GM21619 (cell line): ENCODE results near the gene KDM2B.
"Not testable (repeated sequence)": the region's sequence is repeated elsewhere in the genome, so short reads cannot be mapped to it uniquely, and the experiment has no call there.

Experiments
- ATAC-seq: cut with Tn5 transposase; IDR thresholded peaks from one replicate; pipeline ENCODE4 v1.9.1; 2021; ENCODE audit not compliant: unreplicated experiment

Gene KDM2B

DNA sequence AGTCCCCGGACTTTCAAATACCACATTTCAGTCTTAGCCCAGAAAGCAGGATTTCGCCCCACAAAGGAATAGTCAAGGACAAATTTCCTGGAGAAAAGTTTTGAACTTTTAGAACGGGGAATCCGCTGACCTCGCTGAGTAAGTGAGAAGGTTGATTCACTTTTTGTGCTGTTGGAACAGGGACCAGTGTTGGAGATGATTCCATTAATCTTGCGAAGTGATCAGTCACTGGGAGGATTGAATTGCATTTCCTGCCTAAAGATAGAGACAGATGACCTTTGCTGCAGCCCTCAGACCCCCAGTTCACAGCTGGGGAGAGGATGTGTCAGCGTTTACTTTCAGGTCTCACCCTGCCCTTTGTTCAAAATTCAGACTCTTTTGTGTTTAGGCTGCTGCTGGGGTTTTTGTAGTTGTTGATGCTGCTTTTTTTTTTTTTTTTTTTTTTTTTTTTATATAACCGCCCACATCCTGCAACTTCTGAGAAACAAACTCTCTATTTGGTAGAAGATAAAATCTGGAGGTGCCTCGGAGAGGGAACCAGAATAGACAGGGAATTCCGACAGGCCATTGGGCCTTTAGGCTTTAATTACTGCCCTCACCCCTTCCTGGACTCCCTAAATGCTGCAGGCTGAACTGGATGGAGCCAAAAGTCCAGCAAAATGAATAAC, 9.8 kb upstream of the KDM2B start:
- peak; percentile 38 for ATAC-seq

DNA sequence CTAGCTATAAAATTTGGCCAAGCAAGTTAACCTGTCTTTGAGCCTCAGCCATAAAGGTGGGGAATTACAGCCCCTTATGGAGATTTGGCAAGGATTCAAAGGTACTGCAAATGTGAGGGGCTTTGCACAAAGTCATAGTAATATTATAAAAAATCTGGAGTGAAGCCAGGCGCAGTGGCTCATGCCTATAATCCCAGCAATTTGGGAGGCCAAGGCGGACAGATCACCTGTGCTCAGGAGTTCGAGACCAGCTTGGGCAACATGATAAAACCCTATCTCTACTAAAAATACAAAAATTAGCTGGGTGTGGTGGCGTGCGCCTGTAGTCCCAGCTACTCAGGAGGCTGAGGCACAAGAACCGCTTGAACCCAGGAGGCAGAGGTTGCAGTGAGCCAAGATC, 4.1 kb upstream of the KDM2B start:
- not testable (repeated sequence) for ATAC-seq

DNA sequence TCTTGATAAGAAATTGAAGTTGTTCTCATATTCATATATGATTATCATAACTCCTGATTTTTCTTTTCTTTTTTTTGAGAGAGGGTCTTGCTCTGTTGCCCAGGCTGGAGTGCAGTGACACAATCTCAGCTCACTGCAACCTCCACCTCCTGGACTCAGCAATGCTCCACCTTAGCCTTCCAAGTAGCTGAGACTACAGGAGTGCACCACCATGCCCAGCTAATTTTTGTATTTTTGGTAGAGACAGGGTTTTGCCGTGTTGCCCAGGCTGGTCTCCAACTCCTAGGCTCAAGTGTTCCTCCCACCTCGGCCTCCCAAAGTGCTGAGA, 2.5 kb upstream of the KDM2B start:
- not testable (repeated sequence) for ATAC-seq

DNA sequence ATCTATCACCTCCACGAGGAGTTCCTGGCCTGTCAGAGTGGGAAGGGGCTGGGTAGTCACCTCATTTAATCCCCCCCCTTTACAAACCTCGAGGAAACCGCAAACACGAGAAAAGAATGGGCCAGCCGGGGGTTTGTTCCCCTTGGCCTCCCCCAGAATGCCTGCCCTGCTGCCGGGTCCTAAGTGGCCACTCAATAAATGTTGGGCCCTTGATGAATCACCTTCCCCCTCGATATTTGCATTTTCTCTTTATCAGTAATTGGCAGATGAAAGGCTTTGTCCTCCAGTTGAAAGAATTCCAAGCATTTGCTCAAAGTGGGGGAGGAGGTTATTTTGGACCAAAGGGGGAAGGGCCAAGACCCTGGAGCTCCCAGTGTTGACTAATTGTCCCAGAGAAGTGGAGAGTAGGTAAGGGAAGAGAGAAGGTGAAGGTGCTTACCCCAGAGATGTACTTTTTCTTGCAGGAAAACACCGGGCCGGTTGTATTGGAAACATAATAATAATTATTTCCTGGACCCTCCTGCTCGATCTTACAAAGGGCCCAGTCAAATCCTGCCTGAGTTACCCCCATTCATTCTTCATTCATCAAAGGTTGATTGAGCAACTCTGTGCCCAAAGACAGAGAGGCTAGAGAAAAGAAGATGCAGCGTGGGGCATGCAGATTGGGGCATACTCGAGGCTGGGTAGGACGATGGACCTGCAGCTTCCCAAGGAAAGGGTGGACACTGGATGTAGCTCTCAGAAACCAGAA, 1.9 kb upstream of the KDM2B start:
- no peak for ATAC-seq

DNA sequence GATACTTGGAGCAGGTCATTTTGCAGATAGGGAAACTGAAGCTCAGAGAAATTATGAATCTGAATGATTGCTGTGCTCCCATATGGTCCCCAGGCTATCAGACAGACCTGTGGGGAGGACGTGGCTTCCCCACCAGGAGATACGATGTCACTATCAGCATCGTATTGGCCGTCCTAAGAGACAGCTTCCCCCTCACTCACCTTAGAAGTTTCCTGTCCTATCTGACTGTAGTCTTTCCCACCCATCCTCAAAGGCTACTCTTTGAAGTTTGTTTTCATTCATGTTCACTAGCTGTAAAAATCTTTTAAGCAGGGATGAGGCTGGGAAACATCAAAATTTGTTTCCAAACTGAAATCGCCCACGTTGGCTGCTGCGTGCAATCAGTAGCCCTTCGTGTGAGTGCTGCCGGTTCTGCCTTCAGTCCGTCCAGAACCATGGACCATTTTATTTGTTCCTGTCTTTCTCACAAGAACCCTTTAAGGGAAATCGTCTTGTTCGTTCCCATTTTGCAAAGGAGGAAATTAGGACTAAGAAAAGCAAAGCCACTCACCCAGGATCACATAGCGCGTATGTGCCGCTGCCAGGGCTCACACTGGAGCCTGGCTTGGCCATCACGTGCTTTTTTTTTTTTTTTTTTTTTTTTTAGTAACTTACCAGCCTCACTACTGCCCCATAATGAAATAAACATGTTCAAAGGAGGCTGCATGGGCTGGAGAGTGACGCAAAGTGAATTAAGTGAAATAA, 1.0 kb upstream of the KDM2B start:
- ATAC-seq, result no peak

DNA sequence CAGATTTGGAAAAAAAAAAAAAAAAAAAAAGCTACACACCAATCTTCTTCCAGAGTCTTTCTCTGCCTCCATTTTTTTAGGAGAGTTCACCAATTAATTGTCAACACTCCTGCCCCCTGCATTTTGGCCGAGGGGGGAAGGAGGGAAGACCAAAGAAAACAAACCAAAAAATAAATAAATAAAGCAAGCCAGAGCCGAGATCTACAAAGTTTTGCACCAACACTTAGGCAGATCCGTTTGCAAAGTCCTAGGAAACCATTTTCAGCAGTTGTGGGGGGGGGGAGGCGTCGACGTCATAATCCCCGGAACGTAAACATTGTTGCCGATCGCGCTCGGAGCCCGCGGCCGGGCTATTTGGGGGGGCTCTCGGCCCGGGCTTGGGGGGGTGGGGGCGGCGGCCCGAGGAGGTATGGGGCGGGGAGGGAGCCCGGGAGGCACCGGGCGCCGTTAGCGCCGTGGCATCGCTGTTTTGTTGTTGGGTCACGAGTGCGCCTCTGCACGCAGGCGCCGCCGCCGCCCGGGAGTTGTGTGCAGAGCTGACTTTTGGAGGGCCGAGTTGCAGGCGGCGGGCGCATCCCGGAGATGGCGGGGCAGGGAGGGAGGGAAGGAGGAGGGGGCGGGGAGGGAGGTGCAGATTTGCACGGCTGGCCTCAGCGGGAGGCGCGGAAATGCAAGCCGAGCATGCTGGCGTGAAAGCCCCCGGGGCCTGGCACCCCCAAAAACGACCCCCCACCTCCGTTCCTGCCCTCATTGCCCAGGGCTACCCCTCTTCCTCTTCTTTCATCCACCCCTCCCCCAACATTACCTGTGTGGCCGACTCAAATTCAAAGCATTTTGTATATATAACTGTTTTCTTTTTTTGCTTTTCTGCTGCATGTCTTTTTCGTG, 598 bp downstream of the KDM2B start:
- ATAC-seq, result peak; percentile 49

DNA sequence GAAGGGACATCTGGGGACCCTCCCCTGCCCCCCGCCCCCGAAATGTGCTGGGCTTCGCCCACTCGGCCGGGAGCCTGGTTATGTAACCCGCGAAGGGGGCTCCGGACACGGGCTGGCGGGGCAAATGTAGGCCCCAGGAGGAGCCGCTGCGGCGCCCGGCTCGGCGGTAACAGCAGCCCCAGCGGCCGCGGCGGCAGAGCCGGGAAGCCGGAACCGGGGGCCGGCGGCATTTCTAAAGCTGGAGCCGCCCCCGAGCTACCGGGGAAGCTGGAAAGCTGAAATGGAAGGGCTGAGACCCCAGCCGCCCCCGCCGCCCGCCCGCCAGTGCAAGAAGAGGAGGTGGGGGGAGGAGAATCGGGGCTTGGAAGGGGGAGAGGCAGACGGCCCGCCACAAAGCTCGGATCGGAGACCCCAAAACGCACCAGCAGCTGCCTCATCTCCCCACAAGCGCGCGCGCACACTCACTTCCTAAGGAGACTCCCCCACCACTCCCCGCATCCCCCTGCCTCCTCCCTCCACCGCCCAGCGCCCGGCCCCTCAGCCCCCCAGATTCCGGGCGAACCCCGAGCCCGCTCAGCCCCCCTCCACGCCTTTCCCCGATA, 1.5 kb downstream of the KDM2B start:
- ATAC-seq, result no peak

DNA sequence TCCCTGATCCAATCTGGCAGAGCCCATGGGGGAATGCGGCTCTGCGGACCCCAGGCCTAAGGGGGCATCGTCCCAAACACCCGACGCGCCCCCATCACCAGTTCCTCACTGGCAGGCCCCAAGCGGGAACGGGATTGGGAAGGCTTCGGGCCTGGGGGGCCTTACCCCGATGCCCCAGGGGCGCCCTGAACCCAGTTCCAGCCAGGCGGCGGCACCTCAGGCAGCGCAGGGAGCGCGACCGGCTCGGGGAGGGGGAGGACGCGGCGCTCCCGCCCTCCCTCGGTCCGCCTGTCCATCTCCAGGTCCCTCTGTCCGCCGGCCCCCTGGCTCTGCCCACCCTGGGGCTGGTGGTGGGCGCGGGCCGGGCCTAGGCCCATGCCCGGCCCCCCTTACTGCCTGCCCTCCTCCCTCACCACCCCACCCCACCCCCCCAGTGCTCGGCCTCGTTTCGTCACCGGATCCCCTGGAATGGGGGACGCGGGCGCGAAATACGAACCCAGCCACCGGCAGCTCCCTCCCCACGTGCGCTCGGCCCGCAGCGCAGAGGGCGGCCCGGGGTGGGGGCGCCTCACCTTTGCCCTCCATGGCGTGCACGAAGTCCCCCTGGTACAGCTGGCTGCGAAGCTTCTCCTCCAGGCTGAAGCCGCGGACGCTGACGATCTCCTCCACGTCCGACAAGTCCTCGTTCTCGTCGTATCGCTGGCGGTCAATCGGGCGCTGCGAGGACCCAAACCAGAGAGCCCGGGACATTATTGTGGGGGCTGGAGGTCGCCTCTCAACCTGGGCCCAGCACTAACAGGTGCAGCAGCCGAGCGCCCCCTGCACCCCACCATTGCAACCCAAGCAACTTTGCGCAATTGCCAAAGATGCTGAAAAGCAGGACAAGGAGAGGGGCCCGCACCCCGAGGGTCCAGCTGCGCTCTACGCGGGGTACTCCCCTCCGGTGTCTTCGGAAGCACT, 2.3 kb downstream of the KDM2B start:
- ATAC-seq, result no peak

DNA sequence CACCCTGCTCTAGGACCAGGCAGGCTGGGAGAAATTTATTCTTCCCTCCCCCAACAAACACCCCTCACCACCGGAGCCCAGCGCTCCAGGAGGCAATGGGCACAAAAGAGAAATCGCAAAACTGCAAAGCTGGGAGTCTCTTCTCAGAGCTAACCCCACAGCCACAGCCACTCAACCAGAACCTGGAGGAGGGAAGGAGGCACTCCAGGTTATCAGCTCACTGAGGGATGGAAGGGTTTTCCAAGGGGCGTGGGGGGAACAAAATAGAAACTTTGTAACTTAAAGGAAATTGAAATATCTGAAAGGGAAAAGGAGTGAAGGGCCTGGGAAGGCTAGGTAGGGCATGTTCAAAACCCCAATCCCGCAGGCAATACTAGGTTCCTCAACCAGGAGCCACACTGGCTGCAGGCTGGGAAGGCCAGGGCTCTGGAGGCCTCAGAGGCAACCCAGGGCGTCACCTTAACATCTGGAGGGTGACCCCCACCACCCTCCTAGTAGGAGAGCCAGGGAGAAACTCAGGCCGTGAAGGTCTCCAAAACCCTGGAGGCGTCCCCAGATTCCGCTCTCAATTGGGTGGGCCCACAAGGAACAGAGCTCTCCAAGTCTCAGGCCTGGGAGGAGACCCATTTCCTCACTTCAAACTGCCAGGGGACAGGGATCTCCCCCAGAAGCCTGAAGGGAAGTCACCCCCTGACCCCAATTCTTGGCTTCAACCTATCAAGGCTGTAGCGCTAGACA, 3.2 kb downstream of the KDM2B start:
- ATAC-seq, result no peak

DNA sequence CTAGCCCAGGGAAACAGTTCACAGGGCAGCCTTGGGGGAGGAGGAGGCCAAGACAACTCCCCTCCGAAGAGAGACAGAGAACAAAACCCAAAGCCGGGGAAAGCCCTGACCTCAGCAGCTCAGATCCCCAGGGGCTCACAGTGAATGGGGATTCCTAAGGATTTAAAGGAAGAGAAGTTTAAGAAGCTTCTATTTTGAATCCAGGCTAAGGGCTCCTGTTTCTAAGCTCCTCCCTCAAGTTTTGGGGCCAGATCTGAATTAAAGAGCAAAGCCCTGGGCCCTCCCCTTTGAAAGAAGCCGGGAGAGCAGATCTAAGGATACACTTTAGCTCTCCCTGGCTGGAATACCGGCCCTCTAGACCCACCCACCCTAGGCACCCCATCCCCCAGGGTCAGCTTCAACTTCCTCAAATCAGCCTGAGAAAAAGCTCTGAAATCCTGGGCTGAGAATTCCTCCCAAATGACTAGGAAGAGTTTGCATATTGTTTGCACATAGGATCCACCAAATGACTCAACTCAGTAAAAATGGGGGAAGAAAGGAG, 3.9 kb downstream of the KDM2B start:
- no peak for ATAC-seq

DNA sequence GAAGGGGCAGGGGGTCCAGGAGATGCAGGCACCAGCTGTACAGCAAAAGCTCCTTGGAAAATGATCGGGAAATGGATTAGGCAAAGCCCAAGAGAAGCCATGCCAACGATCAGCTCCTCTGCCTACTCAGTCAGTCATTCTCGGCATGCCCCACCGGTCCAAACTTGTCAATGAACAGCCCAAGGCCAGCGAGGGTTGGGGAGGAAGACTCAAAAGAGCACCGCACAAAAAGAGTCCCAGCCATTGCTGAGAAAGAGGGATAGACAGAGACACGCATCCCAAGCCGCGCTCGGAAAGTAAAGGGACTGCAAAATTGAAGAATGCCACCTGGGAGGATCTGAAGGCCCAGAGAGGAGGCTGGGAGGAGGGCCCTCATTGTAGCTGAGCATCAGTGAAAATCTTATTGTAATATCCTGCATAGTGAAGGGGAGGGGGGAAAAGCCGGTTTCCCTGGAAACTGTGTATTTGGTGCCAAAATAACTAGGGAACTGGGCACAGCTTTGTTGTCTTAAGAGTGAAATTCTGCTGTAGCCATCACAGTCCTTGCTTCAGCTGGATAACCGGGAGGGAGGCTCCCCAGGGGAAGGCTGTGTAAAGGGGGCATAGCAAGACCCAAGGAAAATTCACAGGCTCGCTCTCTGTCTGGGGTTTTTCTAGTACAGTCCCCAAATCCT, 4.7 kb downstream of the KDM2B start:
- no peak for ATAC-seq

DNA sequence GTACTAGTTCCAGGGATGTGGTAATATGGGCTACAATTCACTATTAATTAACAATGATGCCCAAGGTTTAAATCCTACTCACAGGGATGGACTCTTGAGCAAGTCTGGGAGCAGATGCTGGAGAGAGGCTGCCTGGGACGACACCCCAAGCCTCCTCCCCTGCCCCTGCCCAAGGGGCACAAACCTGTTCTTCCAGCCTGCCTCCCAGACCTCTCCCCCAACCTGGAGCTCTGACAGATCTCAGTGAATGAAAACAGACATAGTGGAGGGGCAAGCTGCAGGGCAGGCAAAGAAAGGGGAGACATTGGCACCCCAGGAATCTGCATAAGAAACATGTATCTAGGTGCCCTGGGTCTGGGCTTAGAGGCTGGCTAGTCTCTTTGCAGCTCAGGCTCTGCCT, 5.8 kb downstream of the KDM2B start:
- ATAC-seq, result no peak

DNA sequence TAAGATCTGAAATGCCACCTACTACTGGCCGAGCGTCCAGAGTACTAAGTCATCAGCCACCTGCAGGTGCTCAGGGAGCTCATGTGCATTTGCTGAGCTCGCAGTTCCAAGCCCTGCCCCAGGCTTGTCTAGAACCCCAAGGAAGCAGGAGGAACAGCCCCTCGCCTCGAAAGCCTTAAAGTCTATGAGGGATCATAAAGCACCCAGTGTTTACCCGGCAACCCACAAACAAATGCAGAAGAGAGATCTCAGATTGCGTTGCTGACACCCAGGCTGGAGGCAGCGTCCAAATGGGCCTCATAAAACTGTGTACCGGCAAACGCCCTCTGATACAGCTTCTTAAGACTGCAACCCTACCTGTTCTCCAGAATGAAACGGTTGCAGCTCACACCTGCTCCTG, 6.8 kb downstream of the KDM2B start:
- no peak for ATAC-seq

DNA sequence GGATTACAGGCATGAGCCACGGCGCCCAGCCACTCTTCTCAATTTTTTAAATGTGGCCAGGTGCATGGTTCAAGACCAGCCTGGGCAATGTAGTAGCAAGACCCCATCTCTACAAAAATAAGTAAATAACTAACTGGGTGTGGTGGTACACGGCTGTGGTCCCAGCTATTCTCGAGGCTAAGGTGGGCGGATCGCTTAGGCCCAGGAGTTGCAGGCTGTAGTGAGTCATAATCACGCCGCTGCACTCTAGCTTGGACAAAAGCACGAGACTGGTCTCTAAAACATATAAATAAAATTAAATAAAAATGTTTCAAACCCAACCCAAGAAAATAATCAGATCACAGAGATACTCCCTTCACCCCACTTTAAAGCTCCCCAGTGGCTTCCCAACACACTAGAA, 8.9 kb downstream of the KDM2B start:
- no peak for ATAC-seq

DNA sequence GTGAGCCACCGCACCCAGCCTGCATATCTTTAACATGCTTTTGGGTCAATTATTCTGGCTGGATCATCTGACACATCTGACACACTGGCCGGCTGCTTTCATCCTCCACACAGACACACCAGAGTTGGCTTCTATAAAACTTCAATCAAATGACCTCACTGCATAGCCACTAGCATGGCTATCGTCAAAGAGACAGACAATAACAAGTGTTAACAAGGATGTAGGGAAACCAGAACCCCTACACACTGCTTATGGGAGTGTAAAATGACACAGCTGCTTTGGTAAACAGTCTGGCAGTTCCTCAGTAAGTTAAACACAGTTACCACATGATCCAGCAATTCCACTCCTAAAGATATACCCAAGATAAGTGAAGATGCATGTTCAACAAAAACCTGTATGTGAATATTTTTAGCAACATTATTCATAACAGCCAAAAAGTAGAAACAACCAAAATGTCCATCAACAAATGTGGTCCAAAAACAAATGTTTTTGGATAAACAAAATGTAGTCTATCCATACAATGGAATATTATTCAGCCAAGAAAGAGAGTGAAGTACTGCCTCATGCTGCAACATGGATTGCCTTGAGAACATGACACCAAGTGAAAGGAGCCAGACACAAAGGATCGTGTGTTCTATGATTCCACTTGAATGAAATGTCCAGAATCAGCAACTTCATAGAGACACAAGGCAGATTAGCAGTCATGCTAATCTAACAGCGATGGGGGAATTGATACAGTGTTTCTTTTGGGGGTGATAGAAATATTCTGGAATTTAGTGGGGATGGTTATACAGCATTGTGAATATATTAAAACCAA, 10.1 kb downstream of the KDM2B start:
- no peak for ATAC-seq

DNA sequence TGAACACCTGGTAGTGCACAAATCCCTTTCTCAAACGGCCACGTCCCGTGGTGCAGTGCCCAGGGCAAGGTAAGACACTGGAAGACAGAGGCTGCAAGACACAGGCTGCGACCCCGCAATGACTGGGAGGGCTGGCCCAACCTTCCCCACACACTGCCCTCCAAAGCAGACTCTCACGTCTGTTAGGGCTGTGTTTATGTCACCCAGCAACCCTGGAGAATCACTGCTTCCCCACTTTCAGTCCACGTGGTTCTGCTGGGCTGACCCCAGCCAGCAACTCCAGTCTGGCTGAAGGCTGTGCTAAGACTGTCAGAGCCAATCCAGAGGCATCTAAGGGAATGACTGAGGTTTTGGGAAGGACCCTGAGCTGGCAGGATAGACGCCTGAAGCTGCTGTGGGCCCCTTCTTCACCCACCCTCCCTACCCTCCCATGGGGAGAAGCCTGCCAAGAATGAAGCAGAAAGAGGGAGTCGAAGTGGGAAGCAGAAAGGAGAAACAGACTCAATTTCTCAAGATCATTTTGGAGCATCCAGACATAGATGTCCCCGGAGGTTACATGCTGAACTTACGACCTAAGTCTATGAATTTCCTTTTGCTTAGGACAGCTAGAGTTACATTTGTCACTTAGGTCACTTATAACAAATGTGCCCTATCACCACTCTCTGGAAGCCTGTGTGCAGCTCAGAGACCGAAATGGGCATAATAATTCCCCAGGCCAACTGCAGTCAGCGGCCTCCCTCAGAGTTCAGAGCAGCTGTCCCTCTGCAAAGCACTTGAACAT, 11.7 kb downstream of the KDM2B start:
- no peak for ATAC-seq

DNA sequence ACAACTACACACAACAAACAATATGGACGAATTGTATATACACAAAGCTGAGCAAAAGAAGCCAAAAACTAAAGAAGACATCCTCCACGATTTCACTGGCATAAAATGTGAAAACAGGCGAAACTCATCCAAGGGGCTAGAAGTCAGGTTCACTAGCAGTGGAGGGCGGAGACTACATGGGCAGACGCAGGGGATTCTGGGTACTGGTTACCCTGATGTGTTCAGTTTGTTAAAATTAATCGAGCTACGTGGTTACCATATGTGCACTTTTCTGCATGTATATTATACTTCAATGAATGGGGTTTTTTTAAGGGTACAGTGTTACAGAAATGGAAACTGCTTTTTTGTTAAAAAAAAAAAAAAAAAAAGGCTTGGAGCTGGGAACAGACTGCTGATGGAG, 12.3 kb downstream of the KDM2B start:
- no peak for ATAC-seq
